T47D (cell line): ENCODE results near the gene CDC25A.

Source experiments
- DNase-seq, 2 experiments: peaks; one replicate each; pipeline versions ENCODE4 v3.0.0 to v3.0.0-alpha.2; 2011 to 2012; ENCODE audit warnings: low read depth in 1 of 2, low spot score in 1 of 2
- JUND ChIP-seq: IDR thresholded peaks from 2 replicates; pipeline ENCODE4 v1.6.1; 2012; ENCODE audit warnings: low read depth
- in situ Hi-C: cut with HindIII; loops from 2 replicates; pipeline ENCODE4 v1.10.0; 2016; ENCODE audit warnings: low sequenced_read_pairs, low pct_unique_long_range_greater_than_20kb

Gene CDC25A

GRCh38 chr3:48151058-48151806, 37.0 kb downstream of the CDC25A start:
- TF ChIP-seq JUND, result no peak
- in situ Hi-C loops, result no loop called here
- peak; percentile 51 to 80 for DNase-seq

DNA sequence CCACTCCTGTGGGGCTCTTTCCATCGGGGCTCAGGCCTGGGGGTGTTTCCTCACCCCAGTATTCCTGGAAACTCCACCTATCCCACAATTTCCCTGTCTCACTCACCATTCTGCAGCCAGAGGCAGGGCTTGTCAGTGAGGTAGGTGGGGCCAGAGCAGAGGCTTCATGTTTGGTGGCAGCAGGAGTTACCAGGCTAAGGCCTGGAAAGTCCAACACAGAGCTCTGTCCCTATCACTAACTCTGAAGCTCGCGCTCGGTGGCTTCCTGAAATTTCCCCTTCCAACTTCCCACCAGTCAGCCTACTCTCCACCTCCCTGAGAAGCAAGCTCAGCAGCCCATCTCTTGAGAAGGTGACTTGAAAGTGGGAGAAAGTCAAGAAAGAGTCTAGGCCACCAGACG, 44.2 kb downstream of the CDC25A start:
- in situ Hi-C loops, result no loop called here
- no peak for DNase-seq
- TF ChIP-seq JUND, result no peak

DNA sequence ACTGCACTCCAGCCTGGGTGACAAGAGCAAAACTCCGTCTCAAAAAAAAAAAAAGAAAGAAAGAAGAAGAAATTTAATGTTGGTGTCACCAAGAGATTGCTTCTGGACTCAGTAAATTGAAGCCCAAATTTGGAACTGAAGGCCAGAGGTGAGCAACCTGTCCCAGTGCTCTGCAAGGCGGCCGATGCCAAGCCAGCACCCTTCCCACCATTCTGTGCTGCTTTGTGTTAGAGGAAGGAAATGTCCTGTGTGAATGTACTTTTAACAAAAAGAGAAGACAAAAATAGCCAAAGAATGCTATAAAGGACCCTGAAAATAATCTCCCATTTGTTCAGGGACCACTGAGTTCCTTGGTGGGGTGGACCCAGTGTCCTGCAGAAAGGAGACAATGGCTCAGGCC, 44.6 kb downstream of the CDC25A start:
- TF ChIP-seq JUND, result no peak
- in situ Hi-C loops, result no loop called here
- no peak for DNase-seq

DNA sequence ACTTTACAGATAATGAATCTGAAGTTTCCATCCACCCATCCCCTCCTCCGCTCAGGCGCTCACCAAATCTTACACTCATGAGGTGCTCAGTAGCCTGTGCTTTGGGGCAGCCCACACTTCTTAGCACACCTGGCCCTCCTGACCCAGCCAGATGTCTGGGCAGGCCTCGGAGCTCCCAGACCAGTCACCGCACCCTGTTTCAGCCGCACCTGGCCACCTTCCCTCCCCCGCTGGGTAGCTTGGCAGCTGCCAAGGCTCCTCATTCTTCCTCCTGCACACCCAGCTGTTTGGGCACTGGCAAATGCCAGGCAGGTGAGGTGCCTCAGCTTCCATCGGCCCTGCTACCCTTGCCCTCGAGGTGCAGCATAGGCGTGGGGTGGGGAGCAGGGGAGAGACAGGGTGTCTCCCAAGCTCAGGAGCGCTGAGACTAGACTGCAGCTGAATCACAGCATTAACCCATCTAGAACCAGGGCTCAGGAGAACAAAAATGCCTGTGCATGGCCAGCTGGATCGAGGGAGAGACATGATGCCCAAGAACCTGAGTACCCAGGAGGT, 45.8 kb downstream of the CDC25A start:
- no peak for TF ChIP-seq JUND
- in situ Hi-C loops, result no loop called here
- DNase-seq, result no peak

GRCh38 chr3:48141604-48142137, 46.5 kb downstream of the CDC25A start:
- in situ Hi-C loops, result no loop called here

GRCh38 chr3:48140936-48141603, 47.1 kb downstream of the CDC25A start:
- no peak for DNase-seq
- in situ Hi-C loops, result no loop called here
- no peak for TF ChIP-seq JUND

More at GRCh38 chr3:48141604-48142137, 46.5 kb downstream of the CDC25A start:
- no peak for TF ChIP-seq JUND
- no peak for DNase-seq

DNA sequence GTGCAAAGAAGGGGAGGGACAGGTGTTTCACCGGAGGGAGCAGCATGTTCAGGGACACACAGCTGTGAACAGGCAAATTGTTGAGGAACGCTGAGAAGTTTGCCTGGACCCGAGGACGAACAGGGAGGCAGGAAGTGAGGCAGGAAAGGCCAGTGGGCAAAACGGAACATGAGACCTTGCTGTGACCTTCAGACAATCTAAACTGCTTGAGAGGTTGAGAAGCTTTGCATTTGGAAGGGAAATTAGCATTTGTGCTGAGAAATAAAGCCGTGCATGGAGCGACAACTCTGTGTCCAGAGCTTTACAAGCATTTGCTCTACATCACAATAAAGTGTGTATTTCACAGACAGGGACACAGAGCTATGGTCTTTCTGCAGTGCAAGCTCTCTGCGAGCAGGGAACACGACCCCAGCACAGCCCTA, 47.9 kb downstream of the CDC25A start:
- in situ Hi-C loops, result no loop called here
- TF ChIP-seq JUND, result no peak
- no peak for DNase-seq

- DNase-seq, result no peak
- TF ChIP-seq JUND, result no peak
- in situ Hi-C loops, result no loop called here
Observed at GRCh38 chr3:48137425-48137999, 50.7 kb downstream of the CDC25A start.

- in situ Hi-C loops, result no loop called here
- DNase-seq, result no peak
- TF ChIP-seq JUND, result no peak
Observed at GRCh38 chr3:48135552-48136495, 52.4 kb downstream of the CDC25A start.

GRCh38 chr3:48130321-48130904, 57.8 kb downstream of the CDC25A start:
- no peak for TF ChIP-seq JUND
- in situ Hi-C loops, result no loop called here
- no peak for DNase-seq

GRCh38 chr3:48129921-48130320, 58.3 kb downstream of the CDC25A start:
- DNase-seq, result no peak
- no peak for TF ChIP-seq JUND
- in situ Hi-C loops, result no loop called here
